ENCODE results near the gene TMEM208. TPM values are rescaled to one million over a fixed set of nuclear protein-coding genes. Genes with fewer than 3 reads are reported as not detected.

TMEM208 gene
- total RNA-seq, 1 experiment from 2014 or later: 97.1 TPM

DNA sequence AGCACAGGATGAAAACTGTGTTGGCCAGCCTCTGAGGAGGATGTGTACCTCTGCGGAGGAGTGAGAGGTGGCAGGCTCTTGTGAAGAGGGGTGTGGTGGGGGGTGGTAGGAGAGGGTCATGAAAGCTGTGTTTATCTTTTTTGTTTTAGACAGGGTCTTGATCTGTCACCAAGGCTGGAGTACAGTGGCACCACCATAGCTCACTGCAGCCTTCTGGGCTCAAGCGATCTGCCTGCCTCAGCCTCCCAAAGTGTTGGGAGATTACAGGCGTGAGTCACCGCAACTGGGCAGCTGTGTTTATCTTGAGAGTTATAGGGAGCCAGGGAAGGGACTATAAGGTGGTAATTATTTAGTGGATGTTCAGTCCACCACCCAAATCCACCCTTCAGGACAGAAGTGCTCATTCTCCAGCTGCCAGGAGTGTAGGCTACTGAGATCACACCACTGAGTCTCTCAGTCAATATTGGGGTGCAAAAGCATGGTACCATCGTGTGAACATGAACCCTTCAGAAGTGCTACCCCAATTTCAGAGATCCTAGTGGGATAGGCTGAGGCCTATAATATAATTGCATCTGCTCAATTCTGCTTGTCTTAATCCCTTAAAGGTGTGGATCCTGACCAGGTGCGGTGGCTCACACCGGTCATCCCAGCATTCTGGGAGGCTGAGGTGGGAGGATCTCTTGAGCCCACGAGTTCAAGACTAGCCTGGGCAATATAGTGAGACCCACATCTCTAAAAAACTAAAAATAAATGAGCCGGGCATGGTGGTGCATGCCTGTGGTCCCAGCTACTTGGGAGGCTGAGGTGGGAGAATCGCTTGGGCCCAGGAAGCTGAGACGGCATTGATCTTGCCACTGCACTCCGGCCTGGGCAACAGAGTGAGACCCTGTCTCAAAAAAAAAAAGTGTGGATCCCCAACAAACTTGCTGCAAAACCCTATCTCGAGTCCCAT lies 36.2 kb upstream of the TMEM208 start:
- DNase-seq (ENCODE audit: low read depth): no peak
- in situ Hi-C loops (cut with HindIII; ENCODE audit: low pct_unique_long_range_greater_than_20kb, low sequenced_read_pairs): no loop called here

DNA sequence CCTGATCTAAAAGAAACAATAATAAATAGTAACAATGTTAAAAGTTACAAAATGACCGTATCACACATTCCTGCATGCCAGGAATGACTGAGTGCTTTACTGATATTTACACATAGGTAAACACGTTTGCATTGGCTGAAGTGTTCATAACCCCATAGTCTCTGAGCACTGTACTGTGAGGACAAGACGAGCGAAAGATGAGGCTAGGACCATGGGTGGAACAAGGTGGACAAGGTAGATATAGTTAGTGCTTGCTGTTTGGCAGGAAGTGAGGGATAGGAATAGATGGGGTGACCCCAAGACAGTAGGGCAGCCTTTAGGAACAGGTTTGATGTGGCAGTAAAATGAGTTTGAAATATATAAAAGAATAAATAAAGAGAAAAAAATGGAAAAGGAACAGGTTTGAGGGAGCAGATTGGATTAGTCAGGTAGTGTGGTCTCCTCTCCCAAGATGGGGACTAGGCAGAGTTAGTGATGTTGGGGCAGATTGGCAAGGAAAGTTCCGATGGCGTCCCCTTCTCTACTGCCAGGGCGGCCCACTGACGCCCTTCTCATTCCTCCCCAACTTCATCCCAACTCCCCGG lies 35.4 kb upstream of the TMEM208 start:
- no peak for DNase-seq (ENCODE audit: low read depth)
- in situ Hi-C loops (cut with HindIII; ENCODE audit: low pct_unique_long_range_greater_than_20kb, low sequenced_read_pairs): no loop called here

DNA sequence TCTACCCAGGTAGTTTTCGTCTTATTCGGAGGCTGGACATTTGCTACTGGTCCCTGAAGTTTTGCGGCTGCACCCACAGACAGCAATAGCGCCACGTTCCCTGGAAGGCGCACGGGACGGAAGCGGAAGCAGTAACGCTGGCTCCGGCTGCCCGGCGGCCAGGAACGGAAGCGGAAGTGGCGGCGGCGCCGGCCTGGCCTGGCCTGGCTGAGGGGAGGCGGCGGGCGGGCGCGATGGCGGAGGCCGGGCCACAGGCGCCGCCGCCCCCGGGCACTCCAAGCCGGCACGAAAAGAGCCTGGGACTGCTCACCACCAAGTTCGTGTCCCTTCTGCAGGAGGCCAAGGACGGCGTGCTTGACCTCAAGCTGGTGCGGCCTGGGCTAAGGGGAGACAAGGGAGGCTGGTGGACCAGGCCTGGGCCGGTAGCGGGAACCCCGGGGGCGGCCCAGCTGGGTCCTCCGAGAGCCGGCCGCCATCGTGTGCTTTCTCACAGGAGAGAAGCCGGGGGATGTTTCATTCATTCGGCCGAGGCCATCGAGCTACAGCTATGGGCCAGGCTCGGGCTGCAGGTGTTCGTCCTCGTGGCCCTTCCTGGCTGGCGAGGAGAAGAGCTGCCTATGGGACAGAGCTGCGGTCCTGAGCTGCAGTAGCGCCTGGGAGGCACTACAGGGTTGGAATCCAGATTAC lies 34.8 kb upstream of the TMEM208 start, which contains the start of gene E2F4:
TSS of gene E2F4 (plus strand) at position 161 of the 687 bp plus-strand sequence. CDS start at position 234, 73 bp downstream.
- in situ Hi-C loops (cut with HindIII; ENCODE audit: low pct_unique_long_range_greater_than_20kb, low sequenced_read_pairs): no loop called here
- DNase-seq (ENCODE audit: low read depth): peak; percentile 78

DNA sequence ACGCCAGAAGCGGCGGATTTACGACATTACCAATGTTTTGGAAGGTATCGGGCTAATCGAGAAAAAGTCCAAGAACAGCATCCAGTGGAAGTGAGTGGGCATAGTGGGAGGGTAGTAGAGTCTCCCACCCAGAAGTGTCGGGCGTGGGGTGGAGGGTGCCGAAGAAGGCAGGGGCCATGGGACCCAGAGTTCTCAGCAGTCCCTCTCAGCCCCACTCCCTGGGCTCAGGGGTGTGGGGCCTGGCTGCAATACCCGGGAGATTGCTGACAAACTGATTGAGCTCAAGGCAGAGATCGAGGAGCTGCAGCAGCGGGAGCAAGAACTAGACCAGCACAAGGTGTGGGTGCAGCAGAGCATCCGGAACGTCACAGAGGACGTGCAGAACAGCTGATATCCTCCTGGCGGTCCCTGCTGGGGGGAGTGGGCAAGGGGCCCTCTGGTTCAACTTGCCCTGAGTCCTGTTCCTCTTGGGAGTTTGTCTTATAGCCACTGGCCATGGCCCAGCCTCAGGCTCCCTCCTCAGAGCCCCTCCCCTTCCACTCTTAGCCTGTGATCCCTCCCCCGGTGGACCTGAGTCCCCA lies 34.1 kb upstream of the TMEM208 start:
- in situ Hi-C loops (cut with HindIII; ENCODE audit: low pct_unique_long_range_greater_than_20kb, low sequenced_read_pairs): no loop called here
- DNase-seq (ENCODE audit: low read depth): no peak

DNA sequence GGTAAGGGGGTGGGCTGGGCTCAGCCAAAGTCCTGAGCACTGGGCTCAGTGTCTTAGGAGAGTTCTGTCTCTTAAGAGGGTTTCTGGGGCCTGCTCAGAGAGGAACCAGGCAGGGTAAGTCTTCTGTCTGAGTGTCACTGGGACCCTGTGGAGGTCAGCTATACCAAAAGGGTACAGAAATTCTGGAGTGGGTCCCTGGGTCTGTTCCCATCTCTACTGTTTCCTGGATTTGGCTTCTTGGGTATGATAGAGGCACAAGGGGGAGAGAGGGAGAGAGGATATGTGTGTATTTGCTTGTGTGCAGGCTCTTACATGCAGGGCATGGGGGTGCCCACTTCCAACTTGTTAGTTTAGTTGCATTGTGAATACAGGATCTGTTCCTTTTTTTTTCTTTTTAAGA lies 33.4 kb upstream of the TMEM208 start:
- in situ Hi-C loops (cut with HindIII; ENCODE audit: low pct_unique_long_range_greater_than_20kb, low sequenced_read_pairs): no loop called here
- DNase-seq (ENCODE audit: low read depth): no peak

DNA sequence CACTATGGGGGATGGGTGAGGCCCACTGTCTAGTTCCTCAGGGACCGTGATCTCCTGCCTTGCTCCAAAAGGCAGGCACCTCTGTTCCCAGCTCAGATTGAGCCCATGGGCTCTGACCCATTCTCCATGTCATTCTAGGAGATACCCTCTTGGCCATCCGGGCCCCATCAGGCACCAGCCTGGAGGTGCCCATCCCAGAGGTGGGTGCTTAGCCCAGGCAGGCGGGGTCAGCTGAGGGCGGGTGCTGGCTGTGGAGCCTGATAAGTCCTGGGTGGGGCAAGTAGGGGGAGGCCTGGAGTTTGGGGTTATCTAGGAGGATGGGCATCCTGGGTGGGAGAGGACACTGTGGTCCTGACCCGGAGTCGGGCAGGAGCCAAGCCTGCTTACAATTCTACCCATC lies 32.7 kb upstream of the TMEM208 start:
- in situ Hi-C loops (cut with HindIII; ENCODE audit: low pct_unique_long_range_greater_than_20kb, low sequenced_read_pairs): no loop called here
- no peak for DNase-seq (ENCODE audit: low read depth)

DNA sequence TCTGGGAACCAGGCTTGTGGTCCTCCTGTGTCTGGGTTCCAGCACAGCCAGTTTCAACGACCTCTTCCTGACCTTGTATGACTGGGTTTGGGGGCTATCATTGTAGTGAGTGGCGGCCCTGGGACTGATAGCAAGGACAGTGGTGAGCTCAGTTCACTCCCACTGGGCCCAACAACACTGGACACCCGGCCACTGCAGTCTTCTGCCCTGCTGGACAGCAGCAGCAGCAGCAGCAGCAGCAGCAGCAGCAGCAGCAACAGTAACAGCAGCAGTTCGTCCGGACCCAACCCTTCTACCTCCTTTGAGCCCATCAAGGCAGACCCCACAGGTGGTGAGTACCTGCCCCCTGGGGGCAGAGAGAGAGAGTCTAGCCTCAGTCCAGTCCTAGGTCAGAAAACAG lies 31.3 kb upstream of the TMEM208 start:
- in situ Hi-C loops (cut with HindIII; ENCODE audit: low pct_unique_long_range_greater_than_20kb, low sequenced_read_pairs): no loop called here

DNA sequence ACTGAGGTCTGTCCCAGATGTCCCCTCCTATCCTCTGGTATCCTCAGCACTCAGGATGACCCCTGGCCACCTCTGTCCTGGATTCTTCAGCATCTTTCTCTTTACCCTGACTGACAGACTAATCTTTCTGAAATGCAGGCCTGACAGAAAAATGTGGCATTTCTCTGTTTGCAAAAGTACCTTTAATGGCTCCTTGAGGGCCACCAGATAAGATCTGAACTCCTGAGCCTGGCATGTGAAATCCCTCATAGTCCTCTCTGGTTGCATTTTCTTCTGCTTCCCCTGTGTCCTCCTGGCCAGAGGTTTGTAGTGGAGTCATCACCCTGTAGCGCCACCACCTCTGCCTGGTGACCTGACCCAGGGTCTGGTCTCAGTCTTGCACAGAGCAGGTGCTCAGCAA lies 30.0 kb upstream of the TMEM208 start:
- DNase-seq (ENCODE audit: low read depth): no peak
- in situ Hi-C loops (cut with HindIII; ENCODE audit: low pct_unique_long_range_greater_than_20kb, low sequenced_read_pairs): no loop called here

More for the DNA sequence above, 31.3 kb upstream of the TMEM208 start:
- no peak for DNase-seq (ENCODE audit: low read depth)

DNA sequence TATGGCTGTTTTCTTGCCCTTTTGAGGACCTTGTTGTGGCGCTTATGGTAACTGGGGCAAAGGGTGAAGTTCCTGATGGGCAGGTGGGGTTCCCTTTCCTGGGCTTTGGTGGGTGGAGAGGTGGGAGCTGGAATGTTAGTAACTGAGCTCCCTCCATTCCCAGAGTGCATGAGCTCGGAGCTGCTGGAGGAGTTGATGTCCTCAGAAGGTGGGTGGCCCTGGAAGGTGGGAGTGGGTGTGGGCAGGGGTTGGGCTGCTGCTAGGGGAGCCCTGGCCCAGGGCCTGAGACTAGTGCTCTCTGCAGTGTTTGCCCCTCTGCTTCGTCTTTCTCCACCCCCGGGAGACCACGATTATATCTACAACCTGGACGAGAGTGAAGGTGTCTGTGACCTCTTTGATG lies 29.2 kb upstream of the TMEM208 start:
- in situ Hi-C loops (cut with HindIII; ENCODE audit: low pct_unique_long_range_greater_than_20kb, low sequenced_read_pairs): no loop called here
- DNase-seq (ENCODE audit: low read depth): no peak

DNA sequence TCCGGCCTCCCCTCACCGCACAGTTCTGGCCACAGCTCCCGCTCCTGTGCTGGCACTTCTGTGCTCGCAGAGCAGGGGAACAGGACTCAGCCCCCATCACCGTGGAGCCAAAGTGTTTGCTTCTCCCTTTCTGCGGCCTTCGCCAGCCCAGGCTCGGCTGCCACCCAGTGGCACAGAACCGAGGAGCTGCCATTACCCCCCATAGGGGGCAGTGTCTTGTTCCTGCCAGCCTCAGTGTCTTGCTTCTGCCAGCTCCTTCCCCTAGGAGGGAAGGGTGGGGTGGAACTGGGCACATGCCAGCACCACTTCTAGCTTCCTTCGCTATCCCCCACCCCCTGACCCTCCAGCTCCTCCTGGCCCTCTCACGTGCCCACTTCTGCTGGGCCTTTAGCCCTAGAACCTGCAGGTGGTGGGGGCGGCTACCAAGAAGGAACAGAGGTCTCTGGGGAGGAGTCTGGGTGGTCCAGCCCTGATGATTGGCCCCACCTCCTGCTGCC lies 28.6 kb upstream of the TMEM208 start:
- in situ Hi-C loops (cut with HindIII; ENCODE audit: low pct_unique_long_range_greater_than_20kb, low sequenced_read_pairs): no loop called here
- DNase-seq (ENCODE audit: low read depth): no peak

DNA sequence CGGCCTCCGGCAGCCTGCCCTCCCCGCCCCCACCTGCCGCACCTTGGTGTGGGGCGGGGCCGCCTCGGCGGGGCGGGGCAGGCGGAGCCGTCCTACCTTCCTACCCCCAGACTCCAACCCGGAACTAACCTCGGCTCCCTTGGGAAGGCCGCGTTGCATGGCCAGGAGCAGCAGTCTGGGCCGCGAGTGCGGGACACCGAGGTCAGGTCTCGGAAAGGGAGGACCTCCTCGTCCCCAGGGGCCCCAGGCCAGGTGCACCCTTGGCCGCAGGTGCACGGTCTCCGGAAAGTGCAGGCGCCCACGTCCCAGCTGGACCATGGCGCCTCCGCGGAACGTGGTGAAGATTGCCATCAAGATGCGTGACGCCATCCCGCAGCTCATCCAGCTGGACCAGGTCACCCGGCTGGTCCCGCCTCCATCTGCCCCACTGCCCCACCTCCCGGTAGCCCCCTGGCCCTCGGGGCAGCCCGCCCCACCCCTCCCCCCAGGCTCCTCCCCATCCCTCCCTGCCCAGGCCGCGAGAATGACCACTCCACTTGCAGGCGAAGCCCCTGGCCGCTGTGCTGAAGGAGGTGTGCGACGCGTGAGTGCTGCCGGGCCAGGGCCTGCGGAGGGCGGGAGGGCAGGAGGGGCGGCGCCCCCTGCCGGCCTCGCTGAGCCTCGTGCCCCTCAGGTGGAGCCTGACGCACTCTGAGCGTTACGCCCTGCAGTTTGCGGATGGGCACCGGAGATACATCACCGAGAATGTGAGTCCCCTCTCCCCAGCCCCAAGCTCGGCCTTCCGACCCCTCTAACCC lies 27.7 kb upstream of the TMEM208 start, which contains the start of gene ELMO3:
TSS of gene ELMO3 (plus strand) at position 121 of the 797 bp plus-strand sequence. CDS start at position 317, 196 bp downstream.
- in situ Hi-C loops (cut with HindIII; ENCODE audit: low pct_unique_long_range_greater_than_20kb, low sequenced_read_pairs): no loop called here
- no peak for DNase-seq (ENCODE audit: low read depth)

DNA sequence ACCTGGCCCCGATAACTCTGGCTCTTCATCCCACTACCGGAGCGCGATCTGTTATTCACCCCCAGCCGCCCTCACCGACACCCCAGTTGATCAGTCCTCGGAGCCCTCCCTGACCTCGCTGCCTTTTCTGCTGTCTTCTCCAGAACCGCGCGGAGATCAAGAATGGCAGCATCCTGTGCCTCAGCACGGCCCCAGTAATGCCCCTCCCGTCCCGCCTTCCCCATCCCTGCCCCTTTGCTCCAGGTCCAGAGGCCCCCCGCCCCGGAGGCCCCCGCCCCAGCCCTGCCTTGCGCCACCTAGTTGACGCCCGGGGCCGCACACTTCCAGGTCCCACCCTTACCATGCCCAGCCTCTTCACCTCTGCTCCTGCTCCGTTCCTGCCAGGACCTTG lies 27.1 kb upstream of the TMEM208 start:
- in situ Hi-C loops (cut with HindIII; ENCODE audit: low pct_unique_long_range_greater_than_20kb, low sequenced_read_pairs): no loop called here
- DNase-seq (ENCODE audit: low read depth): no peak

DNA sequence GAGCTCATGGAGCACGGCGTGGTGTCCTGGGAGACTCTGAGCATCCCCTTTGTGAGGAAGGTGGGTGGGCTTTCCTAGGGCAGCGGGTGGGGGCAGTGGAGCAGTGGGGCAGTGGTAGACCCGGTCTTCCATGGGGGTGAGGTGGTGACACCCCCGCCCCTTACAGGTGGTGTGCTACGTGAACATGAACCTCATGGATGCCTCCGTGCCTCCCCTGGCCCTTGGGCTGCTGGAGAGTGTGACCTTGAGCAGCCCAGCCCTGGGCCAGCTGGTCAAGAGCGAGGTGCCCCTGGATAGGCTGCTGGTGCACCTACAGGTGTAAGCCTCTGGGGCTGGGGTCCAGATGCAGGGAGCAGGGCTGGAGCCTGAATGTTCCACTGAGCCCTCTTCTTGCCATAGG lies 26.4 kb upstream of the TMEM208 start:
- DNase-seq (ENCODE audit: low read depth): no peak
- in situ Hi-C loops (cut with HindIII; ENCODE audit: low pct_unique_long_range_greater_than_20kb, low sequenced_read_pairs): no loop called here

DNA sequence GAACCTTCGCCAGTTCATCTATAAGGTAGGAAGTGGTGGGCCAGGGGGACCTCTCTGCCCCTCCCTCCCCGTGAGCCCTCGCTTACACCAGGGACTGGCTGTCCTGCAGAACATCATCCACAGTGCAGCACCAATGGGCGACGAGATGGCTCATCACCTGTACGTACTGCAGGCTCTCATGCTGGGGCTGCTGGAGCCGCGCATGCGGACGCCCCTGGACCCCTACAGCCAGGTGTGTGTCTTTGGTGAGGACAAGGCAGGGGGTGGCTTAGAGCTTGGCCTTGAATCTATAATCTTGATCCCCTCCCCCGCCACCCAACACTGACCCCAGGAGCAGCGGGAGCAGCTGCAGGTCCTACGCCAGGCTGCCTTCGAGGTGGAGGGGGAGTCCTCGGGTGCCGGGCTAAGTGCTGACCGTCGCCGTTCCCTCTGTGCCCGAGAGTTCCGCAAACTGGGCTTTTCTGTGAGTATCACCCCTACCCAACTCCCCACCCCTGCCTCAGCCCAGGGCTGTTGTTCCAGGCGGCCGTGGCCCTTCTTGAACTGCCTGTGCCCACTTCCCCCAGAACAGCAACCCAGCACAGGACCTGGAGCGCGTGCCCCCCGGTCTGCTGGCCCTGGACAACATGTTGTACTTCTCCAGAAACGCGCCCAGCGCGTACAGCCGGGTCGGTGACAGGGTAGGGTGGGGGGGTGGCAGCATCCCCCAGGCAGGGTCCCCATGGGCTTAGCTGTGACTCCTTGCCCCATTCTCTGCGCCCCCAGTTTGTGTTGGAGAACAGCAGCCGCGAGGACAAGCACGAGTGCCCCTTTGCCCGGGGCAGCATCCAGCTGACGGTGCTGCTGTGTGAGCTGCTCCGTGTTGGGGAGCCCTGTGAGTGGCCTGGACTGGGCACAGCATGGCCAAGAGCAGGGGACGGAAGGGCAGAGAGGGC lies 25.3 kb upstream of the TMEM208 start:
- in situ Hi-C loops (cut with HindIII; ENCODE audit: low pct_unique_long_range_greater_than_20kb, low sequenced_read_pairs): no loop called here
- DNase-seq (ENCODE audit: low read depth): no peak

DNA sequence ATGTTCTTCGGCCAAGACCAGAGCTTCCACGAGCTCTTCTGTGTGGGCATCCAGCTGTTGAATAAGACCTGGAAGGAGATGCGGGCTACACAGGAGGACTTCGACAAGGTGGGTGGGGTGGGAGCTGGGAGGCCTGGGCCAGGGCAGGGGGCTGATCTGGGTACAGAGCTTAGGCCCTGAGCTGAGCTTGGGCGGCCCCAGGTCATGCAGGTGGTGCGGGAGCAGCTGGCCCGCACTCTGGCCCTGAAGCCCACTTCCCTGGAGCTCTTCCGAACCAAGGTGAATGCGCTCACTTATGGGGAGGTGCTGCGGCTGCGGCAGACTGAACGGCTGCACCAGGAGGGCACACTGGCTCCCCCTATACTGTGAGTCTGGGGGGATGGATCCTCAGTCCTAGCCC lies 24.5 kb upstream of the TMEM208 start:
- DNase-seq (ENCODE audit: low read depth): no peak
- in situ Hi-C loops (cut with HindIII; ENCODE audit: low pct_unique_long_range_greater_than_20kb, low sequenced_read_pairs): no loop called here

DNA sequence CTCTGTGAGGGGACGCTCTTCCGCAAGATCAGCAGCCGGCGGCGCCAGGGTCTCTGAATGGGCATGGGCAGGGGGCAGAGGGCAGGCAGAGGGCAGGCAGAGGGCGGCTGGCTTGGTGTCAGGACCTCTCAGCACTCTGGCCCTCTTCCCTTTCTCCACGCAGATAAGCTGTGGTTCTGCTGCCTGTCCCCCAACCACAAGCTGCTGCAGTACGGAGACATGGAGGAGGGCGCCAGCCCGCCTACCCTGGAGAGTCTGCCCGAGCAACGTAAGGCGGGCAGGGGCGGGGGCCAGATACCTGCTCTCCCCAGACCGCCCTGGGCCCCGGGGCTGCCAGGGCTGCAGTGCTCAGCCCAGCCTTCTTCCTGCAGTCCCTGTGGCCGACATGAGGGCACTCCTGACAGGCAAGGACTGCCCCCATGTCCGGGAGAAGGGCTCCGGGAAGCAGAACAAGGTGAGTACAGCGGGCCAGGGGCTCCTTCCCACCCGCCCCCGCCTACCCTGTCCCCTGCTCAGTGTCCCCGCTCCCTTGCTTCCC lies 23.9 kb upstream of the TMEM208 start:
- in situ Hi-C loops (cut with HindIII; ENCODE audit: low pct_unique_long_range_greater_than_20kb, low sequenced_read_pairs): no loop called here
- DNase-seq (ENCODE audit: low read depth): no peak

DNA sequence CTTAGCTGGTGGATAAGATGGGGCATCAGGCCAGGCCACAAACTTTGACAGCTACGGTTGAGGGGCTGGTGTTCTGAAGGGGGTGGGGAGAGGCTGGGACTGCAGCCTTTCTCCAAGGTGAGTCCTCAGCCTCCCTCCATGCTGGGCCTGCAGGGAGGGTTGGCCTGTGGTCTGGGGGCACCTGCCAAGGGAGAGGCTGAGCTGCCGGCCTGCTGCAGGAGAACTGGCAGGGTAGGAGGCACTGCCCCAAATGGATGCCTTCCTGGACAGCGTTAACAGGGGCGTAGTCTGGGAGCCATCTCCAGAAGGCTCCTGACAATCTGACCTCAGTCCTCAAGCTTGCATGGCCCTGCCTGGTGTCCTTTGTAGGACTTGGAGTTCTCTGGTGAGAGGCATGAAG lies 22.9 kb upstream of the TMEM208 start:
- no peak for DNase-seq (ENCODE audit: low read depth)
- in situ Hi-C loops (cut with HindIII; ENCODE audit: low pct_unique_long_range_greater_than_20kb, low sequenced_read_pairs): no loop called here

All from Caki2 (cell line).